KMS-11 (cell line): ENCODE results near the gene PABPC1L2A.
"Not testable (repeated sequence)": the region's sequence is repeated elsewhere in the genome, so short reads cannot be mapped to it uniquely, and the experiment has no call there.

Experiments used
- H2AFZ ChIP-seq: fragments of 200-600 bp; sonication (generic); 2 replicates; pipeline ENCODE4 v1.6.1; 2016; ENCODE audit warnings: antibody characterized with exemption, mixed run types, low read depth
- H3K27ac ChIP-seq: fragments of 200-600 bp; sonication (generic); 2 replicates; pipeline ENCODE4 v1.6.1; 2016; ENCODE audit warnings: mild to moderate bottlenecking, mixed run types
- H3K27me3 ChIP-seq: fragments of 200-600 bp; sonication (generic); 2 replicates; pipeline ENCODE4 v1.6.1; 2017; ENCODE audit warnings: mild to moderate bottlenecking, low read depth, mixed run types, moderate library complexity; ENCODE audit not compliant: insufficient read depth
- H3K36me3 ChIP-seq: fragments of 200-600 bp; sonication (generic); 2 replicates; pipeline ENCODE4 v1.6.1; 2017; ENCODE audit warnings: mild to moderate bottlenecking, mixed run types; ENCODE audit not compliant: insufficient read depth
- H3K4me1 ChIP-seq: fragments of 200-600 bp; sonication (generic); 2 replicates; pipeline ENCODE4 v1.6.1; 2016; ENCODE audit warnings: mild to moderate bottlenecking, low read depth, mixed run types; ENCODE audit not compliant: poor library complexity, severe bottlenecking
- H3K4me2 ChIP-seq: fragments of 200-600 bp; sonication (generic); 2 replicates; pipeline ENCODE4 v1.7.0; 2016; ENCODE audit warnings: mild to moderate bottlenecking, mixed run types
- H3K4me3 ChIP-seq: fragments of 200-600 bp; sonication (generic); IDR thresholded peaks from 2 replicates; pipeline ENCODE4 v1.6.1; 2017; ENCODE audit warnings: low read depth, low read length, mixed read lengths; ENCODE audit not compliant: insufficient read depth
- H3K79me2 ChIP-seq: fragments of 200-600 bp; sonication (generic); 2 replicates; pipeline ENCODE4 v1.6.1; 2016; ENCODE audit warnings: low read depth, mixed run types; ENCODE audit not compliant: insufficient read depth
- H3K9ac ChIP-seq: fragments of 200-600 bp; sonication (generic); 2 replicates; pipeline ENCODE4 v1.6.1; 2016; ENCODE audit warnings: mild to moderate bottlenecking, mixed run types
- H4K20me1 ChIP-seq: fragments of 200-600 bp; sonication (generic); 2 replicates; pipeline ENCODE4 v1.6.1; 2016; ENCODE audit warnings: mild to moderate bottlenecking, mixed run types; ENCODE audit not compliant: insufficient read depth
- CTCF ChIP-seq: fragments of 200-600 bp; sonication (generic); conservative IDR thresholded peaks from 2 replicates; pipeline ENCODE4 v1.6.1; 2017; ENCODE audit warnings: low read depth, mild to moderate bottlenecking, antibody characterized with exemption, low read length, moderate library complexity, mixed read lengths

PABPC1L2A gene

GRCh38 chrX:73079024-73079562, at the start of gene PABPC1L2A:
TSS of gene PABPC1L2A (minus strand) at chrX:73079512. CDS start at chrX:73079386, 126 bp downstream.
- not testable (repeated sequence) for H2AFZ ChIP-seq, H3K4me3 ChIP-seq, H3K4me2 ChIP-seq, H3K9ac ChIP-seq, H4K20me1 ChIP-seq, H3K27ac ChIP-seq, H3K36me3 ChIP-seq, H3K4me1 ChIP-seq, H3K27me3 ChIP-seq, H3K79me2 ChIP-seq

GRCh38 chrX:73127700-73128241, 48.5 kb upstream of the PABPC1L2A start:
- H3K9ac ChIP-seq, result no peak overlapping the region
- no peak overlapping the region for H3K27ac ChIP-seq
- no peaks in the 10 kb centered on the region for H3K79me2 ChIP-seq
- H2AFZ ChIP-seq, result no peak overlapping the region
- TF ChIP-seq CTCF, result no peak
- H3K4me1 ChIP-seq, result no peaks in the 10 kb centered on the region
- no peaks in the 10 kb centered on the region for H4K20me1 ChIP-seq
- no peak overlapping the region for H3K4me2 ChIP-seq
- no peaks in the 10 kb centered on the region for H3K27me3 ChIP-seq
- H3K36me3 ChIP-seq, result no peaks in the 10 kb centered on the region
- no peak overlapping the region for H3K4me3 ChIP-seq

GRCh38 chrX:73126240-73126639, 46.9 kb upstream of the PABPC1L2A start:
- no peak overlapping the region for H3K27ac ChIP-seq
- no peak for TF ChIP-seq CTCF
- no peak overlapping the region for H3K4me2 ChIP-seq

DNA sequence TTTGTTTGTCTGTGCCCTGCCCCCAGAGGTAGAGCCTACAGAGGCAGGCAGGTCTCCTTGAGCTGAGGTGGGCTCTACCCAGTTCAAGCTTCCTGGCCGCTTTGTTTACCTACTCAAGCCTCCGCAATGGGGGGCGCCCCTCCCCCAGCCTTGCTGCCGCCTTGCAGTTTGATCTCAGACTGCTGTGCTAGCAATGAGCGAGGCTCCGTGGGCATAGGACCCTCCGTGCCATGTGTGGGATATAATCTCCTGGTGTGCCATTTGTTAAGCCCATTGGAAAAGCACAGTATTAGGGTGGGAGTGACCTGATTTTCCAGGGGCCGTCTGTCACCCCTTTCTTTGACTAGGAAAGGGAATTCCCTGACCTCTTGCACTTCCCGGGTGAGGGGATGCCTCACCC, 20.2 kb upstream of the PABPC1L2A start:
- not testable (repeated sequence) for H3K4me1 ChIP-seq, H3K4me3 ChIP-seq, H3K79me2 ChIP-seq, H3K4me2 ChIP-seq, H3K27ac ChIP-seq, H3K36me3 ChIP-seq, H3K27me3 ChIP-seq, H2AFZ ChIP-seq, H3K9ac ChIP-seq, H4K20me1 ChIP-seq

More at GRCh38 chrX:73126240-73126639, 46.9 kb upstream of the PABPC1L2A start:
- no peak overlapping the region for H3K9ac ChIP-seq
- H3K4me1 ChIP-seq, result no peaks in the 10 kb centered on the region
- no peaks in the 10 kb centered on the region for H3K79me2 ChIP-seq
- no peak overlapping the region for H2AFZ ChIP-seq
- H3K4me3 ChIP-seq, result no peak overlapping the region
- H3K27me3 ChIP-seq, result no peaks in the 10 kb centered on the region
- no peaks in the 10 kb centered on the region for H3K36me3 ChIP-seq
- H4K20me1 ChIP-seq, result no peaks in the 10 kb centered on the region

DNA sequence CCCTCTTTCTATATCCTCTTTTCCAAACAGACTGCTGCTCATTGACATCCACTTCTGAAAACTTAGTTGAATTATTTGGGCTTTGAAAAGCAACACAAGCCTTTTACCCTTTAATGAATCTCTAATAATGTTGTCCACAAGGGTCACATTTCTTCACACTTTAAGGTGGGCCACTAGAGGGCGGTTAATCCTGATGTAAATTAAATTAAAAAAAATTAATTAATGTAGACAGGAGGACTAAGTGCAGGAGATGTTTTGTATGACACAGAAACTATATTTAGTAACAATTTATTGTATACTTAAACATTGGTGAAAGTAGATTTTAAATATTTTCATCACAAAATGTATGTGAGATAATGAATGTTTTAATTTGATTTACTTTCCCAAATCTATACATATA, 7.5 kb upstream of the PABPC1L2A start:
- H3K4me1 ChIP-seq, H2AFZ ChIP-seq, H3K4me2 ChIP-seq, H3K79me2 ChIP-seq, H3K27me3 ChIP-seq, H3K9ac ChIP-seq, H3K27ac ChIP-seq, H3K4me3 ChIP-seq, H4K20me1 ChIP-seq, H3K36me3 ChIP-seq: not testable (repeated sequence)

DNA sequence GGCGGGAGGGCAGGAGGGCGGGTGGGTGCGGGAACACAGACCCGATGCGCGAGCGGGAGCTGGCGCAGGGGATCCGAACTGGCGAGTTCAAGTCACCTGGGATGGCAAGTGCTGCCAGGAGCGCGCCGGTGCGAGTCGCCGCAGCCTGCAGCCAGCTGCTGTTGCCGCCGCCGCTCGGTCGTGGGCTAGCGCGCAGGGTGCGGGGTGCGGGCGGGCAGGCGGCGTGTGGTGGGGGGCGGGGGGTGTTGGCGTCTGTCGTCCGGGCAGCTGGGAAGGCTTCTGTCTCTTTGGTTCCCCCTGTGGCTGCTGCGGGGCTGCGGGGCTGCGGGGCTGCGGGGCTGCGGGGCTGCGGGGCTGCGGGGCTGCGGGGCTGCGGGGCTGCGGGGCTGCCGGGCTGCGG, 572 bp upstream of the PABPC1L2A start:
- not testable (repeated sequence) for H3K27ac ChIP-seq, H3K4me3 ChIP-seq, H3K27me3 ChIP-seq, H3K4me1 ChIP-seq, H3K9ac ChIP-seq, H3K36me3 ChIP-seq, H3K4me2 ChIP-seq, H4K20me1 ChIP-seq, H2AFZ ChIP-seq, H3K79me2 ChIP-seq

- not testable (repeated sequence) for H4K20me1 ChIP-seq, H3K79me2 ChIP-seq, H3K4me3 ChIP-seq, H2AFZ ChIP-seq, H3K4me2 ChIP-seq, H3K27me3 ChIP-seq, H3K9ac ChIP-seq, H3K27ac ChIP-seq, H3K36me3 ChIP-seq, H3K4me1 ChIP-seq
These were observed 715 bp downstream of the PABPC1L2A start for GRCh38 chrX:73078597-73078996.
